PC-3 (cell line): Measurements from ENCODE around the gene TGM2.

Source experiments
- EZH2phosphoT487 ChIP-seq: fragments of 300-600 bp; sonication (generic); IDR thresholded peaks from 2 replicates; pipeline ENCODE4 v1.6.1; 2018; ENCODE audit warnings: mild to moderate bottlenecking, antibody characterized with exemption, low read length, borderline replicate concordance
- TF ChIP-seq, protein P1 (sequence below): fragments of 300-600 bp; sonication (generic); conservative IDR thresholded peaks from 2 replicates; pipeline ENCODE4 v1.5.1; 2017; ENCODE audit warnings: antibody characterized with exemption, low read depth, mild to moderate bottlenecking, low read length

DNA sequence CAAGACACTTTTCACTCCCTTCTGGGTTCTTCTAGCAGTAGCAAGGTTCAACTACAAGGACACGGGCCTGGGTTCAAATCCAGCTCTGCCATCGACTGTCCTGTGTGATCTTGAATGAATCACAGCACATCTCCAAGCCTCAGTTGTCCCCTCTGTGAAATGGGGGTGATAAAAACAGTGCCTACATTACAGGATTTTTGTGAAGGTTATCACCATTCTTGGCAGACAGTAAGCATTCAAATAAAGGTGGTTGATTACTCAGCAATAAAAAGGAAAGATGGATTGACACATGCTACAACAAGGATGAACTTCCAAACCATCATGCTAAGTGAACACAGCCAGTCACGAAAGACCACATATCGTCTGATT is 6.6 kb upstream of the TGM2 start:
- TF ChIP-seq, protein P1, sequence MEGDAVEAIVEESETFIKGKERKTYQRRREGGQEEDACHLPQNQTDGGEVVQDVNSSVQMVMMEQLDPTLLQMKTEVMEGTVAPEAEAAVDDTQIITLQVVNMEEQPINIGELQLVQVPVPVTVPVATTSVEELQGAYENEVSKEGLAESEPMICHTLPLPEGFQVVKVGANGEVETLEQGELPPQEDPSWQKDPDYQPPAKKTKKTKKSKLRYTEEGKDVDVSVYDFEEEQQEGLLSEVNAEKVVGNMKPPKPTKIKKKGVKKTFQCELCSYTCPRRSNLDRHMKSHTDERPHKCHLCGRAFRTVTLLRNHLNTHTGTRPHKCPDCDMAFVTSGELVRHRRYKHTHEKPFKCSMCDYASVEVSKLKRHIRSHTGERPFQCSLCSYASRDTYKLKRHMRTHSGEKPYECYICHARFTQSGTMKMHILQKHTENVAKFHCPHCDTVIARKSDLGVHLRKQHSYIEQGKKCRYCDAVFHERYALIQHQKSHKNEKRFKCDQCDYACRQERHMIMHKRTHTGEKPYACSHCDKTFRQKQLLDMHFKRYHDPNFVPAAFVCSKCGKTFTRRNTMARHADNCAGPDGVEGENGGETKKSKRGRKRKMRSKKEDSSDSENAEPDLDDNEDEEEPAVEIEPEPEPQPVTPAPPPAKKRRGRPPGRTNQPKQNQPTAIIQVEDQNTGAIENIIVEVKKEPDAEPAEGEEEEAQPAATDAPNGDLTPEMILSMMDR: no peak
- TF ChIP-seq EZH2phosphoT487: no peak
